T47D (cell line): ENCODE data around the gene VAC14.

Experiments used
- DNase-seq, 2 experiments: peaks; one replicate each; pipeline versions ENCODE4 v3.0.0 to v3.0.0-alpha.2; 2011 to 2012; ENCODE audit warnings: low read depth in 1 of 2, low spot score in 1 of 2
- JUND ChIP-seq: IDR thresholded peaks from 2 replicates; pipeline ENCODE4 v1.6.1; 2012; ENCODE audit warnings: low read depth
- in situ Hi-C: cut with HindIII; loops from 2 replicates; pipeline ENCODE4 v1.10.0; 2016; ENCODE audit warnings: low sequenced_read_pairs, low pct_unique_long_range_greater_than_20kb

VAC14 gene

DNA sequence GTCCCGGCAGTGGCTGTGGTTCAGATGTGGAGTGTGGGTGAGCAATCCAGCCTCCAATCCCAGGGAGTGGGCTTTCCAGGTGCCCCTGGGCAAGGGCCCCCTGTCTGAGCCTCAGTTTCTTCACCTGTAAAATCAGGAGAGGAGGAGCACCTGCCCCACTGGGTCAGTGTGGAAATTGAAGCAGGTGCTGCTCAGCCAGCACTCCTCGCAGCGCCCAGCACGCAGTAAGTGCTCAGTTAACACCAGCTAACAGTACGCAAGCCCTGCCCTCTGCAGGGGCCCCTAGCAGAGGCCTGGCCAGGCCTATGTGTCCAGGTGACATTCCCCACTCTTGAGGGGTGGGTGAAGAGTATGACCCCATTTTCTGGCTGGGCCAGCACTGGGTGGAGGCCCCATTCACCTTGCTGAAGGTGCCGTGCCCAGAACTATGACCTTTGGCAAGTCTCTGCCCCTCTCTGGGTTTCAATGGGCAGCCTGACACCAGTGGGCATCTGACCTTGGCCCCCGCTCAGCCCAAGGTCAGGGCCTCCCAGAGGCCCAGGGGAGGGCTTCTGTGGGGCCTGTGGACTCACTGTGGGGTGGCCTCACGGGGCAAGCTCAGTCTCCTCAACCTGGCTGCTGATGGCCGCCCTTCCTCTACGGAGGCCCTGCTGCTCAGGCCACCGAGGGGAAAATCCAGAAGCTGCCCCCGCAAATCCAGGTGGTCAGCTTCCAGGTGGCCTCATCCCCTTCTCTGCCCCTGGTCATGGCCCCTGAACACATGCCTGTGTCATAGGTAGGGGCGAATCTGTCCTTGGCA is 117.6 kb downstream of the VAC14 start:
- in situ Hi-C loops, result no loop called here
- DNase-seq, result no peak
- TF ChIP-seq JUND, result no peak

- no peak for TF ChIP-seq JUND
- in situ Hi-C loops, result no loop called here
- DNase-seq, result peak in 1 of 2 experiments; percentile 36
Observed at GRCh38 chr16:70682239-70683145, 118.5 kb downstream of the VAC14 start.

- in situ Hi-C loops, result no loop called here
- no peak for TF ChIP-seq JUND
- no peak for DNase-seq
Observed at GRCh38 chr16:70681382-70682238, 119.3 kb downstream of the VAC14 start.

DNA sequence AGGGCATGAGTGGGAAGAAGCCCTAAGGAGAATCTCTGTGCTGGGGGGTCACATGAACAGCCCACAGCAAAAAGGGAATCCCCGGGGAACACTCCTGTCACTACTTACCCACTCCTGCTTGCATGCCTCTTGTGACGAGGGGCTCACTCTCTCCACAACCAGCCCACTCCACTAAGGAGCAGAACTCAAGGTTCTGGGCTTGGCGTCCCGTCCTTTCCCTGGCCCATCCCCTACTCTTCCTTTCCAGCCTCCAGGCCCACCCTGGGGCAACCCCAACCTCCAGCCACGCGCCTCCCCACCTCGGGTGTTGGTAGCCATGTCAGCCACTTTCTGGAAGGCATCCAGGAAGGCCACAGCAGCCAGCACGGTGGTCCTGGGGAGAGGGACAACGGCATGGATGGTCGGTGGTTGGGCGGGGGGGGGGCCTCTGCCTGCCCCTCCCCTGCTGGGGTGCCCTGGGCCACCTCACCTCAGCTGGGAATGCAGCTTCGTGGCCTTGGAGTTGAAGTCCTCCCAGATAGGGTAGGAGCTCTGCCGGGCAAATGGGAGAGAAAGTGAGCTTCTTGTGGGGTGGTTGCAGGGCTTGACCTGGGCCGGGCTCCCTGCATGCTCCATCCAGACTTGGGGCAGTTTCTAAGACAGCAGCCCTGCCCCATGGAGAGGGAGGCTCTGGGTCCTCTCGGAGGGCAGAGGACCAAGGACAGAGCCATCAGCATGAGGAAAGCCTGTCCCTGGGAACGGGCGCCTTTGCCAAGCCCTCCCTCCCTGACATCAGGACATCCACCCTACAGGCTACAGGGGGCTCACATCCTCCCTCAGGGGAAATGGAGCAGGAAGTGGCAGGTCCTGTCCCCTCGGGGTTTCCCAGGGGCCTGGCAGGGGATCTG is 120.2 kb downstream of the VAC14 start:
- TF ChIP-seq JUND, result no peak
- in situ Hi-C loops, result no loop called here

GRCh38 chr16:70679671-70680494 is 121.1 kb downstream of the VAC14 start:
- no peak for DNase-seq
- in situ Hi-C loops, result no loop called here
- no peak for TF ChIP-seq JUND

More for the DNA sequence above, 120.2 kb downstream of the VAC14 start:
- DNase-seq, result no peak

DNA sequence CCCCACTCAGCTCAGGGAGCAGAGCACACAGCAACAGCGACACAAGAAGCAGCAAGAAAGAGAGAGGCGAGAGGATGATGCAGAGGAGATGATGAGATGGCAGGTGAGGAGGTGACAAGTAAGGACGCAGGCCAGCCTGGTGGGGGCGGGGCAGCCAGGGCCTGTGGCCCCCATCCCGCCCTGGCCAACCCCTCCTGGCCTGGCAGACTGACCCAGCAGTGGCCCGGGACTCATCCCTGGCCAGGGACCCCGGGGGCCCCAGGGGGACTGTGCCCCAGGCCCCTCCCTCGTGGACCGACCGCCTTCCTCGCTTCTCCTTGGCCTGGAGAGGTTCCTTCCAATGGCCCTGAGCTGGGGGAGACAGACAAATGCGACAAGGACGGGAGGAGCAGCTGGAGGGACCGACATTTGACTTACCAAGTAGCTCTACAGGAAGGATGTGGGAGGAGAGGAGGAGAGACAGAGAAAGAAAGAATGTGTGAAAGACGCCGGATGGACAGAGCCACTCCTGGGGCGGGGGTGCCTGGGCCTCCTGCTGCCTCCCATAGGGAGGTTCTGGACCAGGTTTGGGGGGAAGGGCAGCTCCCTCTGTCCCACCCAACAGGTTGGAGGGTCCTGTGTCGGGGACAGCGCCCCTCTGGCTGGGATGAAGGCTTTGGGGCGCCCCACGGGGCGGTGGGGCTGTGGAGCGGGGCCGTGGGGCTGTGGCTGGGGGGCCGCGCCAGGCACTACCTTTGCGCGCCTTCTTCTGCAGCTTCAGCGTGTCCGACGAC is 121.9 kb downstream of the VAC14 start:
- TF ChIP-seq JUND, result no peak
- DNase-seq, result no peak
- in situ Hi-C loops, result no loop called here

DNA sequence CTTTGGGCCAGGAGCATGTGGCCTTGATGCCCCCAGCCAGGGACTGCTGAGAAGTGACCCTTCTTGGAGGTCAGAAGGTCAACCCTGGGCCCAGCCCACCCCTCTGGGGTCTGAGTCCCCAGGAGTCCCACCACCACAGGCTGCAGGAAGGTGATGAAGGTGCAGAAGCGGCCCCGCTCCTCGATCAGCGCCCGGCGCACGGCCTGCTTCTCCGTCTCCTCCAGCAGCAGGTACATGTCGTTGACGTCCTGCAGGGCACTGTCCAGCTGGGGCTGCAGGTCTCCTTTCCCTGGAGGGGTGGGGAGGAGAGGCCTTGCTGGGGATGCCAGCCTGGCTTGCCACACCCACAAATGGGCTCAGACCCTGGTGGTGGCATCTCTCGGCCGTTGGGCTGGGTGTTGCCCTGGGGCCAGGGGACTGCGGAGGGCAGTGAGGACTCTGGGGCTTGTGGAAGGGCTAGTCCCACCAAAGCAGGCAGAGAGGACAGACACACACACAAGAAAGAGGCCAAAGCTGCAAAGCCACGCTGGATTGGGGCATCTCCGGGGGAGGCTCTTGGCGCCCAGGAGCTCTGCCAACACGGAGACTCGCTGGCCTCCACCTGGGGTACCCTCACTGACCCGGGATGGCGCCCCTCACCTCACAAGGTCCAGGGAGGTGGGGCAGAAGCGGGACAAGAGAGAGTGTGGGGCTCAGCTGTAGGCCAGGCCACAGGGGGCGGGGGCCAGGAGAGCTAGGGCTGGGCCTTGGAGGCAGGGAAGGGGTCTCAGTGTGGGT is 122.6 kb downstream of the VAC14 start:
- in situ Hi-C loops, result no loop called here
- no peak for TF ChIP-seq JUND
- no peak for DNase-seq

GRCh38 chr16:70677499-70678120 is 123.3 kb downstream of the VAC14 start:
- no peak for TF ChIP-seq JUND
- DNase-seq, result no peak
- in situ Hi-C loops, result no loop called here

- no peak for TF ChIP-seq JUND
- no peak for DNase-seq
- in situ Hi-C loops, result no loop called here
Observed at GRCh38 chr16:70676675-70677498, 124.1 kb downstream of the VAC14 start.
